KOPT-K1 (cell line): ENCODE measurements around the gene P2RY12.

ENCODE experiments used
- H3K27ac ChIP-seq: fragments of 200-600 bp; sonication (generic); 2 replicates; pipeline ENCODE4 v1.5.1; 2016; ENCODE audit warnings: antibody characterized with exemption, mild to moderate bottlenecking, low read depth, low read length; ENCODE audit not compliant: poor library complexity, severe bottlenecking
- H3K36me3 ChIP-seq: fragments of 200-600 bp; sonication (generic); 2 replicates; pipeline ENCODE4 v1.5.1; 2017; ENCODE audit warnings: antibody characterized with exemption, mild to moderate bottlenecking, low read length, moderate library complexity; ENCODE audit not compliant: insufficient read depth
- H3K9me3 ChIP-seq: fragments of 200-600 bp; sonication (generic); 2 replicates; pipeline ENCODE4 v1.5.1; 2017; ENCODE audit warnings: antibody characterized with exemption, low read length, mild to moderate bottlenecking; ENCODE audit not compliant: insufficient read depth, poor library complexity, severe bottlenecking

P2RY12 gene

DNA sequence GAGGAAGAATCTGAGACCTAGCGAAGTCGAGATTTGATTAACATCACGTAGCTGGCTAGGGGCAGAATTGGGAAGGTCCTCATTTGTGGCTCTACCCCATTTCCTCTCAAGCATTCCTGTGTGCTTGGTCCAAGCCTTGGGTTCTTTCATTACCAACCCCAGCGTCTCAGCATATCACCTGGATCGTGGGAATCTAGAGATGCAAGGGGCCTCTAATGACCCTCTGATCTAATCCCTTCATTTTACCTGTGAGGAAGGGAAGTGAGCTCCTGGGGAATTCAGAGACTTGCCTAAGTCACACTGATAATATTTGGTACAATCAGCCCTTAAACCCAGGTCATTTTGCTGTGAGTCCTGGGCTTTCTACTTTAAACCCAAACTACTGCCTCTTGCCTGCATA, 70.0 kb downstream of the P2RY12 start:
- Histone ChIP-seq H3K9me3 (no peaks in the 10 kb centered on the region), H3K36me3 (no peaks in the 10 kb centered on the region), H3K27ac (no peak overlapping the region)

DNA sequence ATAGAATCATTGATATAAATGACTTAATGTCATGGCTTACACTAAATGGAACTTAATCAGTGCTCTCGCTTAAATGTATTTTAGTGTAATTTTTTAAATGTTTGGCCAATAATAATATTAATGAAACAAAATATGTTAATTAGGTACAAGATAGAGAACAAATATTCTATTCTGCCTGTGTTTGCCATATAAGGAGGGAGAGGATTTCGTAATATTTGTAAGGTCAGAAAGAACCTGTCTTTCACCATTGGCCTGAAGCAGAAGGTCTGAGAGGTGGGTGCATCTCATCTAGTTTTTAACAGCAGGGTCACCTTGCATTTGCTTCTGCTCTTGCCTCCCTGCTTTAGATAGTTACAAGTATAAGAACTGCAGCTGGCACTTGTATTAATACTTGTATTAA, 70.4 kb downstream of the P2RY12 start:
- Histone ChIP-seq H3K9me3 (no peaks in the 10 kb centered on the region), H3K36me3 (no peaks in the 10 kb centered on the region), H3K27ac (no peak overlapping the region)

DNA sequence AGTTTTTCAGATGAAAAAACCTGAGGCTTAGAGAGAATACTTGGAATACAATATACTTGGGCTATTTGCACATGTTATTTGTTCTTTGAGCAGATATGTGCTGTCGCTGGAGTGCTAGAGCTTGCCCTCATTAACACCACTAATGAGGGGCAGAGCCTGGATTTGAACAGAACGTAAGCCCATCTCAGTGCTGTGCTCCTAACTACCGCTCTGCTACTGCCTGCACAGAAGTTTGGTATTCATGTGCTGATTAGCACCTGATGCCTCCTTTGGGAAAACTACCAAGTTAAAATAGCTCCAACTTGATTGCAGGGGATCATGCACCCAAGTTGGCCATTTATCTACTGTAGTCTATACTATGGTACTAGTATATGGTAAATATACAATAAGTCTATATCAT, 71.6 kb downstream of the P2RY12 start:
- Histone ChIP-seq H3K9me3 (no peaks in the 10 kb centered on the region), H3K27ac (no peak overlapping the region), H3K36me3 (no peaks in the 10 kb centered on the region)

DNA sequence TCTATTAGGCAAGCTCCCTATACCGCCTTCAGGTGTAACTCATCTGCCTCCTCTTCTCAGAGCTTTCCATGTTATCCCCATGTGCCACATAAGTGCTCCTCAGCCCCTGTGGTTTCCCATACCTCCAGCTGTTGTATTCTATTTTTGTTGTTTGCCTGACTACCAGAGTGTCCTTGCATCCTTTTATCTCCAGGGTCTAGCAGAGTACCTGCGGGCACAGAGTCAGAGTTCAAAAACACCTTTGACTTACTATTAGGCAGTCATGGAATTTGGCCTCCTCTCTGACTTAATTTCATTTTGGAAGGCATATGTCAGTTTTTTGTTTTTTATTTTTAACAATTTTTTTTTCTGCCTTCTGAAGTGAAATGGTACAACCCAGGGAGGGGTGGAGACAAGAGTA, 75.0 kb downstream of the P2RY12 start:
- Histone ChIP-seq H3K27ac (no peak overlapping the region), H3K36me3 (no peaks in the 10 kb centered on the region), H3K9me3 (no peaks in the 10 kb centered on the region)

DNA sequence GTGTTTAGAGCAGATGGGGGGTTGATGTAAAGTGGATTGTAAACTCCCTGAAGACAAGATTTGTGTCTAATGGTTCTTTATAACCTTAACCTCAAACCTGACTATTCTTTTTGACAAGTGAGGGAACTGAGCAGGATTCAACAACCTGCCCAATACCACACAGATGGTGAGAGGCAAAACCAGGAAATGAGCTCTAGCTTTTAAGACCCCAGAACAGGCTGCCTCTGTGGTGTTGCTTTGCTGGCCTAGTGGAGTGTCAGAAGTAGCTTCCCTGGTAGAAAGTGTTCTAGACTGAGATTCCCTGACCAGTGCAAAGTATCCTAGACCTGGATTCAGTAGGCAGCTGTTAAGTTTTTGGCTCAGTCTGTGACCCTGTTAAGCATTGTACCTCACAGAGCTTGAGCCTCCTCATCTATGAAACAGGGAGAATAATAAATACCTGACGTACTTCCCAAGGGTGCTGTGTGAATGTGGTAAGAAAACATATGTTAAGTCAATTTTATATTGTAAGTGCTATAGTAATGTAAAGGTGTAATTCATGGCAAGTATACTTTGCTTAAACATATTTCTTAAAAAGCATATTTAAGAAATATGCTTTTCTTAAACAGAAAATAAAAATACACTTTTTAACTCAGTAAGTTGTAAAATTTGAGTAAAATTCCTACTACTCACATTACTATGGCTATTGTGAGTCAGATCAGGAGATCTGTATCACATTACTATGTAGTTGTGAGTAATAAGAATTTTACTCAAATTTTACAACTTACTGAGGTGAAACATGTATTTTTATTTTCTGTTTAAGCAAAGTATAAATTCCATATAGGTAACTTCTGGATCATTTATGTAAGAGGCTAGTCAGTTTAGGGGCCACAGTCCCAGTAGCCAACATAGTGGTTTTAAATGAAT, 76.7 kb downstream of the P2RY12 start:
- Histone ChIP-seq H3K9me3 (no peaks in the 10 kb centered on the region), H3K27ac (no peak overlapping the region), H3K36me3 (no peaks in the 10 kb centered on the region)

DNA sequence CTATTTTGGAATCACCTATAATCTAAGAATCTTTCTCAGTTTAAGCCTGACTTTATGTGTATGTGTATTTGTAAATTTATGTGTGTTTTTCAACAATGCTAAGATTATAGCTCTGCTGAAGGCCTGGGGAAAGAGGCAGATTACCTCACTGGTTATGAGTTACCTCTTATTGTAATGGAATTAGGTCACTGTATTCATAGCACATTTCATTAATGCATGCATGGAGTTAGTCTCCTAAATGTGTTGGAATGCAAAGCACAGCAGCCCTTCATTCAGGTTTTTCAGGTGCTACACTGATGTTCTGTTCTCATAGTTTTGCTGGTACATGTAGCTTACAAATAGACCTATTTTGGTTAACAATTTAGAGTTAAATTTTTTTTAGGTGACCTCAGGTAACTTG, 77.4 kb downstream of the P2RY12 start:
- Histone ChIP-seq H3K36me3 (no peaks in the 10 kb centered on the region), H3K9me3 (no peaks in the 10 kb centered on the region), H3K27ac (no peak overlapping the region)

DNA sequence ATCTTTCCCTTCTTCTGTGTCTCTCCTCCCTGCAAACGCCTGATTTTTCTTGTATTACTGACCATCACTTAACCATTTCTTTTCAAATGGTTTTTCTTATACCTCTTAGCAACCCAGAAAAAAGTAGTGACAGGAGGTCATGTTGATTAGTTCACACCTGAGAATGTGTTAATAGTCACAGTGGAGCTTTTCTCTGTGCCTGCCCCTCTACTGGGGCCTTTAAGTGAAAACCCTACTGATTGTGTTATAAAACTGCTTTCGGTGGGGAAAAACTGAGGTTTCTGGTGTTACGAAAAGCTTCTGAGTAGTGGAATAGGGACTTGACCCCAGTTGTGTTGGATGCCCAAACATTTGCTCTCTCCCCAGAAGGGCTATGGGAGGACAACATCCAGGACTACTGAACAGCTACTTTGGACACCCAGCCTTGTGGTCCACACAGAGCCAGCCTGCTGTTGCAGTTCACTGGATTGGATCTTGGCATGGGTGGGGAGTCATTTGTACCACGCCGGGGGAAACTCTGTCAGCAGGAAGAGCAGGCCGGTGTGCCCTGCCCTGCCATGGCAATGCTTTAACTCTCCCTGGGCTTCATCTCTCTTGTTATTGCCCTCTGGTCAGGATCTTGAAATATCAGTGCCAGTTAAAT, 78.3 kb downstream of the P2RY12 start:
- Histone ChIP-seq H3K27ac (no peak overlapping the region), H3K9me3 (no peaks in the 10 kb centered on the region)

DNA sequence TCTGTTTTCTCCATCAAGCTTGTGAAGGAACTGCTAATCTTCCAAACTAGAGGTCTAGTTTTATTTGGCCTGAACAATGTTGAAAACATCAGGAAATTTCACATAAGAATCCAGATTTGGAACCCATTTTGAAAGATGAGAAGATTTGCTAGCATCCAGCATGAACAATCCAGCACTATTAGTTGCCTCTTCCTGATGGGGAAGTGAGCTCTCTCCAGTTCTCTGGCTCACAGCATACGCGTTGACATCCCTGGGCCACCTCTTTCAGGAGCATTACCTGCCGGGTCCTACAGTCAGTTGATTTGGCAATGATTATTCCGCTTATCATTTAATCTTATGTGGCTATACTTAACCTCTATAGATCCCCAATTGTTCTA, 78.8 kb downstream of the P2RY12 start:
- H3K36me3 ChIP-seq, result no peaks in the 10 kb centered on the region
- H3K27ac ChIP-seq, result no peak overlapping the region

More for the DNA sequence above, 78.3 kb downstream of the P2RY12 start:
- no peaks in the 10 kb centered on the region for H3K36me3 ChIP-seq

DNA sequence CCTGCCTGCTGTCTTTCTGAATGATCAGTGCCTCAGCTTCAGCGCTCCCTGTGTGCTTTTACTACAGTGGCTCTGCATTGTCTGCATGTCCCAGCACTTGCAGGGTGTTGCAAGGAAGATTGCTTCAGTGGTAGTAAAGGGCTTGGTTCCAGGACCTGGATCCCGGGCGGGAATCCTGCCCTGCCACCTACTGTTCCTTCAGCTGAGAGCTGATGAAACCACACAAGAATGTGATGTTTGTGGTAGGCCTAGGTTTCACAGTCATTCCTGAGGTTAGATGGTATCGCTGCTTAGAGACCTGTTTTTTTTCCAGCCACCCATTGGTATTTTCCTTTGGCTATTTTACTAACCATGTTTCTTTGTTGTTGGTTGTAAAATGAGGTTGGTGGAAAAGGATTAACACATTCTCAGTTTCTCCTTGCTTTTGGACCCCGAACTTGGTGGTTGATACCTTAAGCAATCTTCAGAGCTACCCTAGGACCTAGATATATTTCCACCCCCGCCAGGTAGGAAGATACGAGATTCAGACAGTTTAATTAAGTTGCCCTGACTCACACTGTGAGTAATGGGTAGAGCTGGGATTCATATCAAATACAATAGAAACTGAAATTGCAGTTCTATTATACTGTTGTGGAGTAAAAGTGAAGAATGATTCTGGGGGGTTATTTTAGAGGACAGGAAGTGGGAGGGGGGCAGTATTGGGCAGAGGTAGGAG, 79.3 kb downstream of the P2RY12 start:
- no peaks in the 10 kb centered on the region for H3K36me3 ChIP-seq
- H3K9me3 ChIP-seq, result no peaks in the 10 kb centered on the region
- no peak overlapping the region for H3K27ac ChIP-seq

More for the DNA sequence above, 78.8 kb downstream of the P2RY12 start:
- no peaks in the 10 kb centered on the region for H3K9me3 ChIP-seq

DNA sequence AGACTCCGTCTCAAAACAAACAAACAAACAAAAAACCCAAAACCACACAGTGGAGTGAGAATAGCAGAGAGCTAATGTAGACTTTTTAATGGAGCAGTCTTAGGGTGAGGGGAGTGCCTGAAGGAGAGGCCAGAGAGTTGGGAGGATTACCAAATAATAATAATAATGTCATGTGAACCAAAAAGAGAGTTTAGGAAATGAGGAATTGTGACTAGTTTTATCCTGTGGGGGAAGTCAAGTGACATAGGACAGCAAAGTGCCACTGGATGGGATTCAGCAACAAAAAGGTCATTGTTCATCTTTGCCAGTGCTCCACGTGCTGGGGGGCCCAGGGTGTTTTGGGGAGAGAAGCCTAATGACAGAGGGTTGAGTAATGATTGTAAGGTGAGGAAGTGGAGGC, 80.8 kb downstream of the P2RY12 start:
- Histone ChIP-seq H3K27ac (no peak overlapping the region), H3K9me3 (no peaks in the 10 kb centered on the region), H3K36me3 (no peaks in the 10 kb centered on the region)

DNA sequence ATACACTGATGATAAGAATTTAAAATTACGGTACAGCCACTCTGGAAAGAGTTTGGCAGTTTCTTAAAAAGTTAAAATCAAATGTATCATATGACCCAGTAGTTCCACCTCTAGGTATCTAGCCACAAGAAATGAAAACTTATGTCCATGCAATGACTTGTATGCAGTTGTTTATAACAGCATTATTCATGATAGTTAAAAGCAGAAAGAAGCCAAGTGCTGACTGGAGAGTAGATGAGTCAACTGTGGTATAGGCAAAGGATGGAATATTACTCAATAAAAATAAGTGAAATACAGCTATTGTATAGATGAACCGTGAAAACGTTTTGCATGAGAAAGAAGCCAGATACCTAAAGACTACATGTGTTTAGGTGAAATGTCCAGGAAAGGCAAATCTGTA, 82.8 kb downstream of the P2RY12 start:
- no peaks in the 10 kb centered on the region for H3K9me3 ChIP-seq
- H3K36me3 ChIP-seq, result no peaks in the 10 kb centered on the region
- H3K27ac ChIP-seq, result no peak overlapping the region

DNA sequence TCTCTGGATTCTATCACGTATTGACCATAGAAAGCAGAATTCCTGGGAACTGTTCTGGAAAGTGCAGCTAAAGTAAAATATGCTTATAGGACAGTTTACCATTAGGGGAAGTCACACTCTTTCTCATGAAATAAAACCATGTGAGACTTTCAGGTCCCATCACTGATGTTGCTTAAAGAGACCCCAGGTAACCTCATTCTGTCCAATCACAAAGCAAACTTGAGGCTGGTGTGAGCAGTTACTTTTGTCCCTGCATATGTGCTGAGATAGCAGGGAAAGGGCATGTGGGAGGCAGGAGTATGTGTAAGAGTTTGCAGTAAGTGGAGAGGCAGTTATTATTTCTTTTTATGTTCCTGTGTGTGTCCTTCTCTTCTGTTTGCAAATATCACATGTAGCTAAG, 84.0 kb downstream of the P2RY12 start:
- no peaks in the 10 kb centered on the region for H3K9me3 ChIP-seq
- no peaks in the 10 kb centered on the region for H3K36me3 ChIP-seq
- no peak overlapping the region for H3K27ac ChIP-seq

DNA sequence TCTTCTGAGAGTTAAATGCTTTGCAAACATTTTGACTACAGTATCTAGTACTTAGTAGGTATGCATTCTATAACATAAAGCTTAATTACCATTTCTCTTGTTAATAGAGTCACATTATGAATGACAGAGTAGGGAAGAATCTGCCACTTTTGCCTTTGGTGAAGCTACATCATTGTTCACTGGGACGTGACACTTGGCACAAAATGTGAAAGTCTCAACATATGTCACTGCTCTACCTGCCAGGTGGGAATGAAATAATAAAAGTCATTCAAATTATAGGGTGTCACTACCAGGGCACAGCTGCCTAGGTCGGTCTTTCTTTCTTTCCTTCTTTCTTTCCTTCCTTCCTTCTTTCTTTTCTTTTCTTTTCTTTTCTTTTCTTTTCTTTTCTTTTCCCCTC, 85.5 kb downstream of the P2RY12 start:
- Histone ChIP-seq H3K27ac (no peak overlapping the region), H3K36me3 (no peaks in the 10 kb centered on the region), H3K9me3 (no peaks in the 10 kb centered on the region)

DNA sequence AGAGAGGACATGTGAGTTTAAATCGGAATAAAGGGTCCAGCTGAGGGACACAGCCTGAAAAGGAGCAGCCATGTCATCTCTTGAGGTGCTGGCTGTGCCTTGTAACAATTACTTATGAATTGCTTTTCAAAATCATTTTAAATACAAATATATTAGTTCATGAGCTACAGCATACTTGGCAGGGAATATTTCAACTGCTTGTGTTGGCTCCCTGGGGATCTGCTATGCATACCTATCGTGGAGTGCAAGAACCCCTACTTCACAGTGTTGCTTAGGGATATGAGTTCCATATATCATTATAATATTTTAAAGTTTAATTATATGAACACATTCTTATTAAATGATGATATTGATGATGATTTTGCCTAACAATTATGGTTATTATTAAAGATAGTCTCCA, 87.1 kb downstream of the P2RY12 start:
- Histone ChIP-seq H3K36me3 (no peaks in the 10 kb centered on the region), H3K9me3 (no peaks in the 10 kb centered on the region), H3K27ac (no peak overlapping the region)

DNA sequence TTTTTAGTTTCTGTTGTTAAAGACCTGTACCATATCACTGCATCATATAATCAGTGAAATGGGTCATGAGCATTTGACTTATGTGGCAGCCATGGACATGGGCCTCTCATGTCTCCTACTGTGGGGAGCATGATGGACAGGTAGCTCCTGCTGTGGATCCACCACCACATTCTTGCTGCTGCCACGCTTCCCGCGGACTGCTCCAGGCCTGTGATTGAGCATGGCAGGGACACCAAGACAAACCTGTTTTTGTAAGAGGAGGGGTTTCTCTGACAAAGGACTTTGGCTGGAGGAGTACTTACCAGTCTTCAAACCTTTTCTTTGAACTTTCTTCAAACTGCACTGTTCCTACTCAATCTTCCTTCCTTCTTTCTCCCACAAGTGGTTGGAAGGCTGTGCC, 88.3 kb downstream of the P2RY12 start:
- H3K27ac ChIP-seq, result no peak overlapping the region
- H3K9me3 ChIP-seq, result no peaks in the 10 kb centered on the region
- H3K36me3 ChIP-seq, result no peaks in the 10 kb centered on the region
